T-cell (primary cell): Measurements from ENCODE around the gene ADAMTS17. TPM values are rescaled to one million over a fixed set of nuclear protein-coding genes. Genes with fewer than 3 reads are reported as not detected.

Source experiments
- ATAC-seq, 4 experiments: fragments of 200-7000 bp in 3 of 4; fragments of 150-1000 bp in 1 of 4; cut with Tn5 transposase; replicated peaks in 1 of 4; 1 replicate in 3 of 4; 2 replicates in 1 of 4; pipeline ENCODE4 v1.10.0; 2021; ENCODE audit warnings: moderate library complexity in 3 of 4, mild to moderate bottlenecking in 2 of 4, moderate number of reproducible peaks in 1 of 4
- CTCF ChIA-PET, 2 donors: fragments of 300-600 bp; sonication (Branson Sonifier 250); formaldehyde crosslinking; loops; one replicate each; lab custom pipeline; 2022; ENCODE audit warnings: antibody characterized with exemption in 2 of 2; lab: Charles Lee
- POLR2A ChIA-PET, 2 donors: fragments of 300-600 bp; sonication (Branson Sonifier 250); formaldehyde crosslinking; loops; one replicate each; lab custom pipeline; 2022; ENCODE audit warnings: antibody characterized with exemption in 2 of 2; lab: Charles Lee
- DNase-seq, 35 experiments: peaks; one replicate each; pipeline versions ENCODE4 v3.0.0 to v3.0.0-alpha.2; 2013 to 2023
- H3K27ac ChIP-seq: one replicate; pipeline ENCODE4 v1.5.1; 2013; ENCODE audit warnings: low read length
- H3K27me3 ChIP-seq, 2 experiments: replicated peaks in 1 of 2; 1 replicate in 1 of 2; 2 replicates in 1 of 2; pipeline versions ENCODE4 v1.6.1 to v1.7.0; 2013; ENCODE audit warnings: low read length in 1 of 2, mixed read lengths in 1 of 2; ENCODE audit not compliant: control insufficient read depth in 2 of 2, insufficient read depth in 2 of 2; ENCODE audit errors: extremely low read depth in 1 of 2
- H3K36me3 ChIP-seq, 2 donors: 1 replicate in 1 of 2; 2 replicates in 1 of 2; pipeline versions ENCODE4 v1.6.1 to v1.7.0; 2013; ENCODE audit warnings: low read length in 1 of 2; ENCODE audit not compliant: control insufficient read depth in 2 of 2, insufficient read depth in 1 of 2; ENCODE audit errors: extremely low read depth in 1 of 2
- H3K4me1 ChIP-seq, 2 experiments: 1 replicate in 1 of 2; 2 replicates in 1 of 2; pipeline versions ENCODE4 v1.6.1 to v1.7.0; 2013; ENCODE audit warnings: low read length in 2 of 2, mixed read lengths in 1 of 2; ENCODE audit not compliant: insufficient read depth in 2 of 2, control insufficient read depth in 1 of 2; ENCODE audit errors: extremely low read depth in 1 of 2
- H3K4me3 ChIP-seq, 2 donors: 1 replicate in 1 of 2; 2 replicates in 1 of 2; pipeline versions ENCODE4 v1.5.1 to v1.7.0; 2013; ENCODE audit warnings: mild to moderate bottlenecking in 2 of 2, low read length in 1 of 2, moderate library complexity in 1 of 2; ENCODE audit not compliant: control insufficient read depth in 1 of 2; ENCODE audit errors: extremely low read depth in 1 of 2
- H3K9me3 ChIP-seq: 2 replicates; pipeline ENCODE4 v1.7.0; 2013
- H3K27ac Mint-ChIP-seq, 2 donors: one replicate each; pipeline ENCODE4 v1.8.0; 2020 to 2021; ENCODE audit warnings: mild to moderate bottlenecking in 2 of 2, mixed read lengths in 2 of 2
- H3K27me3 Mint-ChIP-seq, 2 donors: one replicate each; pipeline ENCODE4 v1.8.0; 2021 to 2022; ENCODE audit warnings: mixed read lengths in 2 of 2
- H3K36me3 Mint-ChIP-seq: one replicate; pipeline ENCODE4 v1.8.0; 2021; ENCODE audit warnings: mixed read lengths
- H3K4me1 Mint-ChIP-seq, 3 donors: one replicate each; pipeline ENCODE4 v1.8.0; 2020 to 2022; ENCODE audit warnings: mixed read lengths in 3 of 3, mild to moderate bottlenecking in 1 of 3
- H3K4me3 Mint-ChIP-seq, 3 donors: one replicate each; pipeline ENCODE4 v1.8.0; 2020 to 2022; ENCODE audit warnings: mild to moderate bottlenecking in 3 of 3, mixed read lengths in 3 of 3, moderate library complexity in 3 of 3
- H3K9me3 Mint-ChIP-seq, 3 donors: one replicate each; pipeline ENCODE4 v1.8.0; 2020 to 2022; ENCODE audit warnings: mixed read lengths in 3 of 3
- WGBS: methylation state at CpG from one replicate; pipeline ENCODE4 v1.1.5; 2013; ENCODE audit warnings: missing lambda C conversion rate; ENCODE audit not compliant: insufficient coverage; 5-methylcytosine and 5-hydroxymethylcytosine counted together
- total RNA-seq, 35 experiments: library from RNA in 6 of 35; stranded (reverse) in 6 of 35; fragments of 120-200 nt in 1 of 35; gene quantifications; one replicate each; pipeline versions ENCODE4 v1.2.1 to v1.2.4 and lab custom pipeline; 2013 to 2026

Gene ADAMTS17
- total RNA-seq, 5 donors from 2014 or later (not counting 1 experiment from before 2014, with no cell fraction given): 8.9 to 17.8 (median 11.6) TPM

GRCh38 chr15:99951511-99951910, 390.3 kb downstream of the ADAMTS17 start:
- WGBS: 100% methylated on average over 2 of the region's 5 CpGs
- H3K4me1 ChIP-seq: no peaks in the 10 kb centered on the region
- no peak overlapping the region for H3K4me3 ChIP-seq
- no peak overlapping the region for H3K4me3 Mint-ChIP-seq
- ATAC-seq: no peak
- H3K36me3 ChIP-seq: no peaks in the 10 kb centered on the region
- no peaks in the 10 kb centered on the region for H3K9me3 ChIP-seq
- peaks cover 7% of the 10 kb centered on the region for H3K36me3 Mint-ChIP-seq
- peaks cover 4 to 18% (median 5%) of the 10 kb centered on the region in 3 donors for H3K9me3 Mint-ChIP-seq
- no peak overlapping the region for H3K27ac Mint-ChIP-seq
- H3K27me3 Mint-ChIP-seq: peaks cover 17 to 24% of the 10 kb centered on the region in 2 donors
- no peak overlapping the region for H3K27ac ChIP-seq
- peaks cover 0 to 9% (median 0%) of the 10 kb centered on the region in 3 donors for H3K4me1 Mint-ChIP-seq
- H3K27me3 ChIP-seq: peaks cover 0 to 12% of the 10 kb centered on the region in 2 experiments
- ChIA-PET CTCF (no interaction called here), POLR2A (no interaction called here)
- DNase-seq: no peak

GRCh38 chr15:99944131-99944530, 397.6 kb downstream of the ADAMTS17 start:
- H3K27me3 ChIP-seq: peaks cover 0 to 13% of the 10 kb centered on the region in 2 experiments
- no peak for ATAC-seq

GRCh38 chr15:99943466-99943865, 398.3 kb downstream of the ADAMTS17 start:
- H3K36me3 Mint-ChIP-seq: peaks cover 8% of the 10 kb centered on the region
- no peak overlapping the region for H3K4me3 ChIP-seq
- H3K4me1 ChIP-seq: no peaks in the 10 kb centered on the region
- no peaks in the 10 kb centered on the region for H3K4me1 Mint-ChIP-seq
- ATAC-seq: no peak
- H3K27me3 Mint-ChIP-seq: peaks cover 4 to 8% of the 10 kb centered on the region in 2 donors
- peaks cover 0 to 13% of the 10 kb centered on the region in 2 experiments for H3K27me3 ChIP-seq
- CTCF ChIA-PET: no interaction called here
- DNase-seq: no peak
- 80% methylated on average over 7 of the region's 7 CpGs for WGBS
- H3K4me3 Mint-ChIP-seq: no peak overlapping the region
- no peak overlapping the region for H3K27ac Mint-ChIP-seq
- peaks cover 9 to 52% (median 23%) of the 10 kb centered on the region in 3 donors for H3K9me3 Mint-ChIP-seq
- H3K27ac ChIP-seq: no peak overlapping the region
- no peaks in the 10 kb centered on the region for H3K36me3 ChIP-seq
- POLR2A ChIA-PET: no interaction called here
- H3K9me3 ChIP-seq: peaks cover 3% of the 10 kb centered on the region

More at GRCh38 chr15:99944131-99944530, 397.6 kb downstream of the ADAMTS17 start:
- H3K4me3 Mint-ChIP-seq: no peak overlapping the region
- H3K4me1 Mint-ChIP-seq: no peaks in the 10 kb centered on the region
- no peak overlapping the region for H3K4me3 ChIP-seq
- H3K27ac ChIP-seq: no peak overlapping the region
- WGBS: 90% methylated on average over 1 of the region's 1 CpG
- peaks cover 9 to 46% (median 23%) of the 10 kb centered on the region in 3 donors for H3K9me3 Mint-ChIP-seq
- peaks cover 4 to 8% of the 10 kb centered on the region in 2 donors for H3K27me3 Mint-ChIP-seq
- no peaks in the 10 kb centered on the region for H3K4me1 ChIP-seq
- H3K36me3 ChIP-seq: no peaks in the 10 kb centered on the region
- H3K27ac Mint-ChIP-seq: no peak overlapping the region
- no peak for DNase-seq
- POLR2A ChIA-PET: no interaction called here
- peaks cover 8% of the 10 kb centered on the region for H3K36me3 Mint-ChIP-seq
- CTCF ChIA-PET: no interaction called here
- H3K9me3 ChIP-seq: peaks cover 2% of the 10 kb centered on the region

GRCh38 chr15:99932676-99933402, 408.9 kb downstream of the ADAMTS17 start:
- ATAC-seq: no peak
- peaks cover 3 to 5% of the 10 kb centered on the region in 2 experiments for H3K27me3 ChIP-seq
- 92% methylated on average over 8 of the region's 13 CpGs for WGBS
- no peaks in the 10 kb centered on the region for H3K36me3 ChIP-seq
- no peak overlapping the region for H3K27ac Mint-ChIP-seq
- POLR2A ChIA-PET: no interaction called here
- H3K4me1 ChIP-seq: peaks cover 8 to 13% of the 10 kb centered on the region in 2 experiments
- no peaks in the 10 kb centered on the region for H3K9me3 Mint-ChIP-seq
- DNase-seq: no peak
- H3K4me3 ChIP-seq: no peak overlapping the region
- no peak overlapping the region for H3K4me3 Mint-ChIP-seq
- H3K9me3 ChIP-seq: no peaks in the 10 kb centered on the region
- H3K27me3 Mint-ChIP-seq: peaks cover 4 to 5% of the 10 kb centered on the region in 2 donors
- H3K4me1 Mint-ChIP-seq: peaks cover 15 to 17% (median 16%) of the 10 kb centered on the region in 3 donors
- H3K27ac ChIP-seq: no peak overlapping the region
- CTCF ChIA-PET: interaction anchor here in 1 of 2 donors (0.6 kb wide), 1 partner anchor 556 kb away, joined by 3 read pairs; no protein-coding TSS in a partner anchor
- H3K36me3 Mint-ChIP-seq: no peaks in the 10 kb centered on the region

- POLR2A ChIA-PET: no interaction called here
- H3K9me3 Mint-ChIP-seq: no peaks in the 10 kb centered on the region
- CTCF ChIA-PET: interaction anchor here (0.6 to 1.1 kb wide), 4 partner anchors 29 to 408 kb away, joined by 3 to 4 read pairs (median 3); no protein-coding TSS in a partner anchor
These were observed 409.8 kb downstream of the ADAMTS17 start for GRCh38 chr15:99931703-99932603.

GRCh38 chr15:99930696-99931095, 411.1 kb downstream of the ADAMTS17 start:
- DNase-seq (no peak), ATAC-seq (no peak)
- WGBS: no CpG with 5 or more reads among the region's 1 CpG
- no peaks in the 10 kb centered on the region for H3K36me3 Mint-ChIP-seq
- Histone ChIP-seq H3K27me3 (peaks cover 3 to 5% of the 10 kb centered on the region in 2 experiments), H3K27ac (no peak overlapping the region), H3K36me3 (no peaks in the 10 kb centered on the region), H3K9me3 (no peaks in the 10 kb centered on the region), H3K4me1 (peaks cover 8 to 18% of the 10 kb centered on the region in 2 experiments), H3K4me3 (no peak overlapping the region)
- no peak overlapping the region for H3K27ac Mint-ChIP-seq
- no peak overlapping the region for H3K4me3 Mint-ChIP-seq
- H3K4me1 Mint-ChIP-seq: peaks cover 19 to 20% (median 20%) of the 10 kb centered on the region in 3 donors
- POLR2A ChIA-PET: interaction anchor here in 1 of 2 donors (0.7 kb wide), 1 partner anchor 950 kb away, joined by 3 read pairs; no protein-coding TSS in a partner anchor
- CTCF ChIA-PET: no interaction called here
- peaks cover 0 to 4% of the 10 kb centered on the region in 2 donors for H3K27me3 Mint-ChIP-seq
- no peaks in the 10 kb centered on the region for H3K9me3 Mint-ChIP-seq

More at GRCh38 chr15:99931703-99932603, 409.8 kb downstream of the ADAMTS17 start:
- ATAC-seq (no peak), DNase-seq (no peak)
- no peak overlapping the region for H3K4me3 Mint-ChIP-seq
- WGBS: 94% methylated on average over 8 of the region's 13 CpGs
- Histone ChIP-seq H3K4me1 (peaks cover 8 to 13% of the 10 kb centered on the region in 2 experiments), H3K9me3 (no peaks in the 10 kb centered on the region), H3K27ac (no peak overlapping the region), H3K4me3 (no peak overlapping the region), H3K36me3 (no peaks in the 10 kb centered on the region), H3K27me3 (peaks cover 3 to 5% of the 10 kb centered on the region in 2 experiments)
- peaks cover 4 to 5% of the 10 kb centered on the region in 2 donors for H3K27me3 Mint-ChIP-seq
- H3K36me3 Mint-ChIP-seq: no peaks in the 10 kb centered on the region
- H3K4me1 Mint-ChIP-seq: peaks cover 15 to 17% (median 16%) of the 10 kb centered on the region in 3 donors
- H3K27ac Mint-ChIP-seq: no peak overlapping the region
